Testis (tissue), 2 donors: ENCODE data around the gene TRIM37.

Experiments used
- CTCF ChIP-seq, 3 experiments: fragments of 450-650 bp in 2 of 3; fragments of 200-600 bp in 1 of 3; sonication (generic) in 1 of 3; IDR thresholded peaks; one replicate each; pipeline ENCODE4 v1.5.1; 2016 to 2019; ENCODE audit warnings: antibody characterized with exemption in 3 of 3, mild to moderate bottlenecking in 2 of 3, moderate library complexity in 1 of 3
- POLR2A ChIP-seq: fragments of 450-650 bp; IDR thresholded peaks from one replicate; pipeline ENCODE4 v1.6.1; 2017; ENCODE audit warnings: antibody characterized with exemption, mild to moderate bottlenecking, moderate library complexity

DNA sequence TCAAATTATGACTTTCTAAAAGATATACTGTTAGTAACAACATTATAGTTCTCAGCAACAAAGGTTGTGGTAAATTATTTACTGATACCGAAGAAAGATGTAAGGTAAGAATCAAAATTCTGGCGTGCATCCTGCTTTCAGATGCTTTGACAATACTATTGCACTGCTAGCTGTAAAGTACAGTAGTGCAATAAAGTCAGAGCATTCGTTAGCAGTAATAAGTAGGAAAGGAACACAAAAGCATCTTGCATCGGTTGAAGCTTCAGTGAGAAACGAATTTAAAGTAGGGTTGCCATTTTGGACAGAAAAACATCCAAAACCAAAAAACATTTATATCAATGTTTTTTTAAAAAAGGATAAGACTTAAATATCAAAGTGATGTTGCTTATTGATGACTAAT is 44.3 kb upstream of the TRIM37 start:
- TF ChIP-seq POLR2A (no peak), CTCF (IDR thresholded peaks at IDR 0.05) (no peak)
